Astrocyte of the cerebellum (primary cell): ENCODE results near the gene ILF3.

Experiments used
- DNase-seq: peaks from one replicate; pipeline ENCODE4 v3.0.0-alpha.2; 2011; ENCODE audit warnings: low read depth
- H3K4me3 ChIP-seq: 2 replicates; pipeline ENCODE4 v1.5.1; 2011; ENCODE audit warnings: mild to moderate bottlenecking, low read depth, low read length, moderate library complexity
- in situ Hi-C: cut with HindIII; loops from 2 replicates; pipeline ENCODE4 v1.10.0; 2017; ENCODE audit warnings: low sequenced_read_pairs
- TF ChIP-seq, protein P1 (sequence below): IDR thresholded peaks from 2 replicates; pipeline ENCODE4 v1.5.1; 2012; ENCODE audit warnings: low read length, low read depth, moderate library complexity, mild to moderate bottlenecking; ENCODE audit errors: missing control alignments

Gene ILF3

DNA sequence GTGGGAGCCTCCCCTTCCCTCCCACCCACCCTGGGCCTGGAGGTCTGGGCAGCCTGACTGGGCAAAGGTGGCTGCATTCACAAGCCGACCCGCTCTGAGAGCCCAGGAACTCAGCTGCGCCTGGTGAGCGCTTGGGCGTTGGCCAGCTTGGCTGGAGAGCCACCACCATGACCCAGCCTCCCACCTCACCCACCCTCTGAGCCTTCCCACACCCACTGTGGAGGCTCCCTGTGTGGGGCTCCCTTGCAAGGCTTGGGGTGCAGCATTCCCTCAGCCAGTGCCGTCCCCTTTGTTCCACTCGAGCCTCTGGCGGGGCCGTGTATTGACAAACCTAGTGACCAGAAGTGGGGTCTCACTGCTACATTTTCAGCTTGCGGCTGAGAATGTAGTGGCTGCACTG, 32.0 kb downstream of the ILF3 start:
- in situ Hi-C loops: no loop called here
- no peak for DNase-seq
- no peak overlapping the region for H3K4me3 ChIP-seq
- TF ChIP-seq, protein P1, sequence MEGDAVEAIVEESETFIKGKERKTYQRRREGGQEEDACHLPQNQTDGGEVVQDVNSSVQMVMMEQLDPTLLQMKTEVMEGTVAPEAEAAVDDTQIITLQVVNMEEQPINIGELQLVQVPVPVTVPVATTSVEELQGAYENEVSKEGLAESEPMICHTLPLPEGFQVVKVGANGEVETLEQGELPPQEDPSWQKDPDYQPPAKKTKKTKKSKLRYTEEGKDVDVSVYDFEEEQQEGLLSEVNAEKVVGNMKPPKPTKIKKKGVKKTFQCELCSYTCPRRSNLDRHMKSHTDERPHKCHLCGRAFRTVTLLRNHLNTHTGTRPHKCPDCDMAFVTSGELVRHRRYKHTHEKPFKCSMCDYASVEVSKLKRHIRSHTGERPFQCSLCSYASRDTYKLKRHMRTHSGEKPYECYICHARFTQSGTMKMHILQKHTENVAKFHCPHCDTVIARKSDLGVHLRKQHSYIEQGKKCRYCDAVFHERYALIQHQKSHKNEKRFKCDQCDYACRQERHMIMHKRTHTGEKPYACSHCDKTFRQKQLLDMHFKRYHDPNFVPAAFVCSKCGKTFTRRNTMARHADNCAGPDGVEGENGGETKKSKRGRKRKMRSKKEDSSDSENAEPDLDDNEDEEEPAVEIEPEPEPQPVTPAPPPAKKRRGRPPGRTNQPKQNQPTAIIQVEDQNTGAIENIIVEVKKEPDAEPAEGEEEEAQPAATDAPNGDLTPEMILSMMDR: no peak

DNA sequence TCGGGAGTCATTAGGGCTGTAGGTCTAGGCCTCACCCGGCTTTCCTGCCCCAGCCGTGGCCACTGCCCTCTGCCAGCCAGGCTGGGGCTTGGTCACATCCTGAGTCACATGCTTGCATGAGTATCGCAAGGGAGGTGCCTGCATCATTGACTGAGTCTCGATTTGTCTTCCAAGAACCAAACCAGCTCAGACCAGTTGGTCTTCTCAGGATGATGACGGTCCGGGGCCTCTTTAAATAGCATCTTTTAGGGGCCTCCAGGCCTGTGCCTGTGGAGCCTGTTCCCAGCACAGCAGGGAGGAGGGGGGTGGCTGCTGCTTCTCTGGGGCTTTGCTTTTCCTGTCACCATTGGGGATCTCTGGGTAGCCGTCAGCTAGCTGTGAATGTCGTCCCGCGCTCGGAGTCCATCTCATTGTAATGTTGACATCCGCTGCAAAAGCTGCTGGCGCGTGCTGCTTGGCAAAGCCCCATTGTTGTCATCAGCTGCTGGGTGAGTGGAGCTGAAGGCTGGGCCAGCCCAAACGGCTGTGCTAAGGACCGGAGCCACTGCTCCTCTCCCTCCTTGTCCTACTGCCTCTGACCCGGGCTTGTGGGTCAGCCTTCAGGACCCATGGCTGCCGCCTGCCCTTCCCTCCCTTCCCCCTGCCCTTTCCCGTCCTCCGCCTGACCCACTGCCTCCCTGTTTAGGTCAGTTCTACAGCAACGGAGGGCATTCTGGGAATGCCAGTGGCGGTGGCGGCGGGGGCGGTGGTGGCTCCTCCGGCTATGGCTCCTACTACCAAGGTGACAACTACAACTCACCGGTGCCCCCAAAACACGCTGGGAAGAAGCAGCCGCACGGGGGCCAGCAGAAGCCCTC, 32.7 kb downstream of the ILF3 start:
- in situ Hi-C loops: no loop called here
- DNase-seq: no peak
- TF ChIP-seq, protein P1: no peak
- H3K4me3 ChIP-seq: no peak overlapping the region

DNA sequence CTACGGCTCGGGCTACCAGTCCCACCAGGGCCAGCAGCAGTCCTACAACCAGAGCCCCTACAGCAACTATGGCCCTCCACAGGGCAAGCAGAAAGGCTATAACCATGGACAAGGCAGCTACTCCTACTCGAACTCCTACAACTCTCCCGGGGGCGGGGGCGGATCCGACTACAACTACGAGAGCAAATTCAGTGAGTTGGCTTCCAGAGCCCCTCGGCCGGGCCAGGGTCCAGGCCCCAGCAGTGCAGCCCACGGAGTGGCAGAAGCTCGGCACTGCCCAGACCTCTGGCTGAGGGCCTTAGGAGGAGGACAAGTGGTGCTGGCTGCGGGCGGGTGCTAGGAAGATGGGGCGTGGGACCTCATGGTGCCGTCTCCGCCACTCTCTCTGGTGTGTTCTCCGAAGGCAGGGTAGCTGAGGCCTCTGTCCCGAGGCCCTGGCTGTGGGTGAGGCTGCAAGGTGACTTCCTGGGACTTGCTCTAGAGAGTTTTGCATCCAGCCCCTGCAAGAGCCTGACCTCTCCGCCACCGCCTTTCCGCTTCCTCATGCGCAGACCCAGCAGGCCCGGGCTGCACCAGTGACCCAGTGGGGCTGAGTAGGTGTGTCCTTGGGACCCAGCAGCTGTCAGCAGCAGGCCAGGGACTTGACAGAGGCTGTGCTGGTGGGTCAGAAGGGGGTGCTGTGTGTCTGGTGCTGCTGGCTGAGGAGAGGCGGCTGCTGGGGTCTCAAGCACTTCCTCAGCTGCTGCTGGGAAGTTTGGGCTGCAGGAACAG, 33.6 kb downstream of the ILF3 start:
- no peak for DNase-seq
- in situ Hi-C loops: no loop called here
- H3K4me3 ChIP-seq: no peak overlapping the region
- TF ChIP-seq, protein P1: no peak

DNA sequence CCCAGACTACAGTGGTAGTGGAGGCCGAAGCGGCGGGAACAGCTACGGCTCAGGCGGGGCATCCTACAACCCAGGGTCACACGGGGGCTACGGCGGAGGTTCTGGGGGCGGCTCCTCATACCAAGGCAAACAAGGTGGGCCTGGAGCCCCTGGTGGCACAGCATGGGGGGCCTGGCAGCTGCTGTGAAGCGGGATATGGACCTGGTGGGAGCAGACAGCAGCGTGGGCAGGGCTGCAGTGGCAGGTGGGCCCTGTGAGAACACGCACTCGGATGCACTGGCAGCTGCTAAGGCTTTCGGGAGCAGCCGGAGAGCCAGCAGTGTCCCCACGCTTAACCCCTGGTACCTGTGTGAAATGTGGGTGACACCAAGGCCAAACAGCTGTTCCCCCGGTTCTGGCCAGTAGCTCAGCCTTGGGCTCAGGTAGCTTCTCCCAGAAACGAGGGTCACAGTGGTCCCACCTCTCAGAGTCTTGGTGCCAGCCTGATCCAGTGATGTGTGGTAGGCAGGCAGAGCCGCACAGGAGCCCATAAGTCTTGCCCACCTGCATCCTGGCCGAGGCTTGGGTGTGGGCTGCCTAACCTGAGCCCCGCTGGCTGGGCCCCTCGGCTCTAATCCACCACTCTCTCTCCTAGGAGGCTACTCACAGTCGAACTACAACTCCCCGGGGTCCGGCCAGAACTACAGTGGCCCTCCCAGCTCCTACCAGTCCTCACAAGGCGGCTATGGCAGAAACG, 34.6 kb downstream of the ILF3 start:
- in situ Hi-C loops: no loop called here
- no peak for DNase-seq
- TF ChIP-seq, protein P1: no peak
- H3K4me3 ChIP-seq: no peak overlapping the region

DNA sequence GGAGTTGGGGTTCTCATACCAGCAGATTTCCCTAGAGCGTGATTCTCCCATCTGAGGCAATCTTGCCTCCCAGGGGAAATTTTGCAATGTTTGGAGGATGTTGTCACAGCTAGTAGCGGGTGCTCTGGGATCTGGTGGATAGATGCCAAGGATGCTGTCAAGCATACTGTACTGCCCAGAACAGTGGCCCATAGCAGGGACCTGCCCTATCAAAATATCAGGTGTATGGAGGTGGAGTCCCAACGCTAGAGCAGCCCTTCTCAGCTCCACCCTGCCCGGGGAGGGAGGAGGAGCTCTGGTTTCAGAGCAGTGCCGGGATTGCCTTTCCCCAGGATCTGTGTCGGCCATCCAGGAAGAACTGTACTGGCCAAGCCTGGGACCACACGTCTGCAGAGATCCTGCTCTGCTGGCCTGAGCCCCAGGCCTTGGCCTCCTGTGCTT, 36.2 kb downstream of the ILF3 start:
- TF ChIP-seq, protein P1: no peak
- in situ Hi-C loops: no loop called here
- no peak for DNase-seq
- no peak overlapping the region for H3K4me3 ChIP-seq

DNA sequence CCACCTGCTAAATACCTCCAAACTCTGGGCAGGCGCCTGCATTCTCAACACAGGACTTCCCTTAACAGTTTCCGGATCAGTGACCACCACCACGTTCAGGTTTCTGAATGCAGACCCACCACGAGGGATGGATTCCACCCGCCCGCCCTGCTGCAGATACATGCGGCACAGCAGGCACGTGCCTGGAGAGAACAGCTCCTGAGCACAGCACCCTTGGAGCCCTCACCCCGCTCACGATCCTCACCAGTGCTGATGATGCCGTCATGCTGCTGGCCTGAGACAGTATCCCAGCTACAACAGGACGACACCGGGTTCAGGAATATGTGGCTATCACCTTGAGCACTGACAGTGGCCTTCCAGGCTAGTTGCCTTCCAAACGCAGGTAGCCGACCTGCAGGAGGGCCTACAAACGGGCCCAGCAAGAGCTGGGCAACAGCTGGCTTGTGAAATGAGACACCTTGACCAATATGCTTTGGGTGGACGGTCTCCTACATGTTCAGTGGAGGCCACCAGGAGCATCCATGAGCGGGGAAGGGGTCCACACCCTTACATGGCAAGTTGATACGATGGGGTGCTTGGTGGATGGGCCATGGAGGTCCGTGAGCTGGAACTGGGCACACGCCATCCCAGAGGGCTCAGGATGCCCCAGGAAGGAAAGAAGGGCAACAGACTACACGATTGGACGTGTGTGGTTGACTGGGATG, 37.2 kb downstream of the ILF3 start:
- in situ Hi-C loops: no loop called here
- DNase-seq: no peak

More for the DNA sequence above, 37.2 kb downstream of the ILF3 start:
- no peak overlapping the region for H3K4me3 ChIP-seq
- TF ChIP-seq, protein P1: no peak
